ENCODE data around the gene CTNS. TPM values are rescaled to one million over a fixed set of nuclear protein-coding genes. Genes with fewer than 3 reads are reported as not detected.

CTNS gene
- total RNA-seq, 1 experiment from 2014 or later = 12.6 TPM

- no peak for DNase-seq (ENCODE audit: low spot score)
These were observed 13.5 kb upstream of the CTNS start for GRCh38 chr17:3622977-3623594.

- DNase-seq (ENCODE audit: low spot score) = no peak
These were observed 9.5 kb upstream of the CTNS start for GRCh38 chr17:3626831-3627768.

GRCh38 chr17:3627769-3628167, 8.8 kb upstream of the CTNS start:
- DNase-seq (ENCODE audit: low spot score) = no peak

- DNase-seq (ENCODE audit: low spot score) = no peak
These were observed 5.8 kb upstream of the CTNS start for GRCh38 chr17:3630781-3631180.

- no peak for DNase-seq (ENCODE audit: low spot score)
These were observed 4.3 kb upstream of the CTNS start for GRCh38 chr17:3632287-3632686.

GRCh38 chr17:3635474-3636153, 946 bp upstream of the CTNS start:
- no peak for DNase-seq (ENCODE audit: low spot score)

GRCh38 chr17:3636908-3637373, 381 bp downstream of the CTNS start:
- no peak for DNase-seq (ENCODE audit: low spot score)

GRCh38 chr17:3639981-3640596, 3.5 kb downstream of the CTNS start:
- no peak for DNase-seq (ENCODE audit: low spot score)

- no peak for DNase-seq (ENCODE audit: low spot score)
These were observed 4.5 kb downstream of the CTNS start for GRCh38 chr17:3641014-3641413.

GRCh38 chr17:3641717-3642486, 5.3 kb downstream of the CTNS start:
- no peak for DNase-seq (ENCODE audit: low spot score)

GRCh38 chr17:3643889-3644349, 7.4 kb downstream of the CTNS start:
- no peak for DNase-seq (ENCODE audit: low spot score)

GRCh38 chr17:3645310-3645709, 8.8 kb downstream of the CTNS start:
- DNase-seq (ENCODE audit: low spot score) = no peak

GRCh38 chr17:3647251-3647650, 10.7 kb downstream of the CTNS start:
- DNase-seq (ENCODE audit: low spot score) = no peak

GRCh38 chr17:3647769-3648555, 11.4 kb downstream of the CTNS start:
- DNase-seq (ENCODE audit: low spot score) = peak; percentile 42

- no peak for DNase-seq (ENCODE audit: low spot score)
These were observed 19.2 kb downstream of the CTNS start for GRCh38 chr17:3655766-3656165.

GRCh38 chr17:3656353-3656752, 19.8 kb downstream of the CTNS start:
- no peak for DNase-seq (ENCODE audit: low spot score)

- no peak for DNase-seq (ENCODE audit: low spot score)
These were observed 20.4 kb downstream of the CTNS start for GRCh38 chr17:3656755-3657587.

- no peak for DNase-seq (ENCODE audit: low spot score)
These were observed 21.0 kb downstream of the CTNS start for GRCh38 chr17:3657588-3657869.
